GM19238 (cell line): ENCODE measurements around the gene SRI.
A peak's percentile ranks its signal among the peaks of the same experiment; 100 is the strongest.
"Not testable (repeated sequence)": the region's sequence is repeated elsewhere in the genome, so short reads cannot be mapped to it uniquely, and the experiment has no call there.

Source experiments
- DNase-seq: peaks from one replicate; pipeline ENCODE4 v3.0.0; 2011; ENCODE audit warnings: low spot score; ENCODE audit not compliant: insufficient read length

SRI gene

GRCh38 chr7:88219781-88220747 lies at the start of gene SRI:
Gene SRI, minus strand, starts transcription at chr7:88220038. Its CDS starts 12 bp downstream, at chr7:88220026.
- peak; percentile 68 for DNase-seq

GRCh38 chr7:88269586-88269985 lies 49.7 kb upstream of the SRI start:
- no peak for DNase-seq

- DNase-seq = no peak
Observed at GRCh38 chr7:88268858-88269257, 49.0 kb upstream of the SRI start.

- DNase-seq = no peak
Observed at GRCh38 chr7:88268051-88268450, 48.2 kb upstream of the SRI start.

- DNase-seq = no peak
Observed at GRCh38 chr7:88267421-88267820, 47.6 kb upstream of the SRI start.

GRCh38 chr7:88264987-88265386 lies 45.1 kb upstream of the SRI start:
- not testable (repeated sequence) for DNase-seq

- no peak for DNase-seq
Observed at GRCh38 chr7:88262562-88262961, 42.7 kb upstream of the SRI start.

GRCh38 chr7:88260719-88261118 lies 40.9 kb upstream of the SRI start:
- no peak for DNase-seq

- no peak for DNase-seq
Observed at GRCh38 chr7:88259656-88260380, 40.0 kb upstream of the SRI start.

GRCh38 chr7:88258296-88258695 lies 38.5 kb upstream of the SRI start:
- not testable (repeated sequence) for DNase-seq

- DNase-seq = no peak
Observed at GRCh38 chr7:88256906-88257305, 37.1 kb upstream of the SRI start.

- no peak for DNase-seq
Observed at GRCh38 chr7:88254721-88255424, 35.0 kb upstream of the SRI start.

- no peak for DNase-seq
Observed at GRCh38 chr7:88253640-88254039, 33.8 kb upstream of the SRI start.

GRCh38 chr7:88244258-88244657 lies 24.4 kb upstream of the SRI start:
- no peak for DNase-seq

- no peak for DNase-seq
Observed at GRCh38 chr7:88243345-88243909, 23.6 kb upstream of the SRI start.

- DNase-seq = no peak
Observed at GRCh38 chr7:88239852-88240251, 20.0 kb upstream of the SRI start.

GRCh38 chr7:88233828-88234227 lies 14.0 kb upstream of the SRI start:
- no peak for DNase-seq

GRCh38 chr7:88230646-88231045 lies 10.8 kb upstream of the SRI start:
- no peak for DNase-seq

- DNase-seq = no peak
Observed at GRCh38 chr7:88229302-88229995, 9.6 kb upstream of the SRI start.

- DNase-seq = no peak
Observed at GRCh38 chr7:88226886-88227516, 7.2 kb upstream of the SRI start.
